ENCODE results near the gene TM2D3.

Gene TM2D3

DNA sequence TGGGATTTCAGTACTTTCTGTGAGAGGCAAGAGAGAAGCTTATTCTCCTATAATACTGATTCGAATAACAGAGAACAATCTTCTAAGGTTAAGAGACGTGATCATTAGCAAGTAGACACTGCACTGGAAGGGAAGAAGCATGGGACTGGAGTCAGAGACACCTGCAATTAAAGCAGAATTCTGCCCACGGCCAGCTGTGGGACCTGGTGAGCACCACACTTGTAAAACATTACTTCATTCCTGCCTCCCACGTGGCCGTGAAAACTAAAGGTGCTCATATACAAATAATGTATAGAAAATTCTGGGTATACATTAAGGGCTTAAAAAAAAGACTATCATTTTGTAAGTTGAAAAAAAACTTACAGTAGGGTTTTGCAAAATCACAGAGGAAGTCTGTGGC is 2.0 kb downstream of the TM2D3 start:
- peaks cover 48% of the 10 kb centered on the region for H3K36me3 ChIP-seq (ENCODE audit: insufficient read depth, low read length)

DNA sequence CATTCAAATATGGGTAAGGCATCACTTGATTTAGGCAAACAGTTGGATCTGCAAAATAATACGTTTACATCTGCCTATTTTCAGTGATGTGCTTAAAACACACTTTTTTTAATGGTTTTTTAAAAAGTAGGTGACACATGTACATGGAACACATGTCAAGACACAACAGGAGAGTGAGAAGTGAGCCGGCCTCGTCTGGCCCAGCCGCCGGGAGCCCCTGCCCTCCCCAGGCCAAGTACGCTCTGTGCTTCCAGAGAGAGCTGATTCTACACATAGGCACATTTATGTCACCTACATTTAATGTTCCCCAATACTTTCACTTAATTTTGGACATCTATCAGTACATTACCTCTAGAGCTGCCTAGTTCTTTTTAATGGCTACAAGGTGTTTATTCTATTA is 3.8 kb downstream of the TM2D3 start:
- peaks cover 27% of the 10 kb centered on the region; the same call in 1 of the 2 replicates for H4K20me1 ChIP-seq (ENCODE audit: insufficient read depth, low read length)
- H3K9me3 ChIP-seq (ENCODE audit: insufficient read depth, low read length, severe bottlenecking): no peaks in the 10 kb centered on the region
- H3K4me2 ChIP-seq (ENCODE audit: insufficient read depth, low read length): no peak overlapping the region
- H3K36me3 ChIP-seq (ENCODE audit: insufficient read depth, low read length): peaks cover 65% of the 10 kb centered on the region
- H3K9ac ChIP-seq (ENCODE audit: low read depth, low read length): no peak overlapping the region
- no peak overlapping the region for H3K4me3 ChIP-seq (ENCODE audit: low read depth in 1 of 2, low read length in 2 of 2)
- ATAC-seq (ENCODE audit: insufficient read depth, low read depth) (no peak), DNase-seq (no peak)
- H3K27me3 ChIP-seq (ENCODE audit: insufficient read depth, low read length, poor library complexity): no peaks in the 10 kb centered on the region
- H2AFZ ChIP-seq (ENCODE audit: low read depth, low read length): no peak overlapping the region
- peaks cover 44% of the 10 kb centered on the region for H3K4me1 ChIP-seq (ENCODE audit: insufficient read depth, low read length)
- no peak for TF ChIP-seq CTCF (IDR thresholded peaks at IDR 0.05; ENCODE audit: borderline replicate concordance, extremely low read depth, low read length, poor library complexity, severe bottlenecking)
- no peak for TF ChIP-seq EZH2 (IDR thresholded peaks at IDR 0.05; ENCODE audit: borderline replicate concordance, low read depth, low read length, severe bottlenecking)
- H3K79me2 ChIP-seq (ENCODE audit: insufficient read depth, low read length): peaks cover 79% of the 10 kb centered on the region
- H3K27ac ChIP-seq (ENCODE audit: low read length): no peak overlapping the region

More for the DNA sequence above, 2.0 kb downstream of the TM2D3 start:
- TF ChIP-seq EZH2 (IDR thresholded peaks at IDR 0.05; ENCODE audit: borderline replicate concordance, low read depth, low read length, severe bottlenecking): no peak
- TF ChIP-seq CTCF (IDR thresholded peaks at IDR 0.05; ENCODE audit: borderline replicate concordance, extremely low read depth, low read length, poor library complexity, severe bottlenecking): no peak
- no peaks in the 10 kb centered on the region for H3K9me3 ChIP-seq (ENCODE audit: insufficient read depth, low read length, severe bottlenecking)
- DNase-seq (no peak), ATAC-seq (ENCODE audit: insufficient read depth, low read depth) (no peak)
- peak overlapping the region; percentile 91; the same call in 1 of the 2 replicates for H3K9ac ChIP-seq (ENCODE audit: low read depth, low read length)
- H2AFZ ChIP-seq (ENCODE audit: low read depth, low read length): no peak overlapping the region
- no peak overlapping the region for H3K27ac ChIP-seq (ENCODE audit: low read length)
- H4K20me1 ChIP-seq (ENCODE audit: insufficient read depth, low read length): peaks cover 27% of the 10 kb centered on the region; the same call in 1 of the 2 replicates
- H3K4me2 ChIP-seq (ENCODE audit: insufficient read depth, low read length): peak overlapping the region; percentile 88
- peaks cover 49% of the 10 kb centered on the region for H3K4me1 ChIP-seq (ENCODE audit: insufficient read depth, low read length)
- peaks cover 74% of the 10 kb centered on the region for H3K79me2 ChIP-seq (ENCODE audit: insufficient read depth, low read length)
- peak overlapping the region in 1 of 2 experiments; percentile 92; a peak in 1 of 4 replicates for H3K4me3 ChIP-seq (ENCODE audit: low read depth in 1 of 2, low read length in 2 of 2)
- no peaks in the 10 kb centered on the region for H3K27me3 ChIP-seq (ENCODE audit: insufficient read depth, low read length, poor library complexity)

GRCh38 chr15:101647251-101647650 is 4.9 kb downstream of the TM2D3 start:
- H4K20me1 ChIP-seq (ENCODE audit: insufficient read depth, low read length): peaks cover 30% of the 10 kb centered on the region; the same call in 1 of the 2 replicates
- no peak overlapping the region for H3K9ac ChIP-seq (ENCODE audit: low read depth, low read length)
- H3K36me3 ChIP-seq (ENCODE audit: insufficient read depth, low read length): peaks cover 75% of the 10 kb centered on the region
- no peaks in the 10 kb centered on the region for H3K9me3 ChIP-seq (ENCODE audit: insufficient read depth, low read length, severe bottlenecking)
- no peak overlapping the region for H2AFZ ChIP-seq (ENCODE audit: low read depth, low read length)
- H3K4me2 ChIP-seq (ENCODE audit: insufficient read depth, low read length): peak overlapping the region; percentile 22; the same call in 1 of the 2 replicates
- no peak overlapping the region for H3K4me3 ChIP-seq (ENCODE audit: low read depth in 1 of 2, low read length in 2 of 2)
- TF ChIP-seq EZH2 (IDR thresholded peaks at IDR 0.05; ENCODE audit: borderline replicate concordance, low read depth, low read length, severe bottlenecking) (no peak), CTCF (IDR thresholded peaks at IDR 0.05; ENCODE audit: borderline replicate concordance, extremely low read depth, low read length, poor library complexity, severe bottlenecking) (no peak)
- H3K4me1 ChIP-seq (ENCODE audit: insufficient read depth, low read length): peaks cover 46% of the 10 kb centered on the region
- H3K79me2 ChIP-seq (ENCODE audit: insufficient read depth, low read length): peaks cover 70% of the 10 kb centered on the region
- ATAC-seq (ENCODE audit: insufficient read depth, low read depth) (no peak), DNase-seq (no peak)
- H3K27ac ChIP-seq (ENCODE audit: low read length): no peak overlapping the region
- no peaks in the 10 kb centered on the region for H3K27me3 ChIP-seq (ENCODE audit: insufficient read depth, low read length, poor library complexity)

All from DND-41 (cell line).